ENCODE measurements around the gene LLPH.

GRCh38 chr12:66120477-66120876, 10.1 kb downstream of the LLPH start:
- TF ChIP-seq KLF17 (tag by site-specific recombination; IDR thresholded peaks at IDR 0.05) (no peak), ZNF274 (IDR thresholded peaks at IDR 0.05; ENCODE audit: low read length) (no peak), ZNF274 (tag by site-specific recombination; IDR thresholded peaks at IDR 0.05; ENCODE audit: borderline replicate concordance) (no peak), ZFP41 (tag by site-specific recombination; IDR thresholded peaks at IDR 0.05; ENCODE audit: borderline replicate concordance) (no peak), ZNF2 (tag by site-specific recombination; IDR thresholded peaks at IDR 0.05) (no peak), ZNF558 (tag by site-specific recombination; IDR thresholded peaks at IDR 0.05) (no peak), CTCF (tag by site-specific recombination; IDR thresholded peaks at IDR 0.05) (0 out of 2 replicates have a peak, but pooled peaks have one; percentile 12)
